K562 (cell line): ENCODE data around the gene LZTS3. TPM values are rescaled to one million over a fixed set of nuclear protein-coding genes. Genes with fewer than 3 reads are reported as not detected.

Experiments
- ATF3 ChIP-seq, 2 experiments: fragments of 450-650 bp in 1 of 2; sonication (generic) in 1 of 2; formaldehyde crosslinking in 1 of 2; IDR thresholded peaks in 1 of 2; conservative IDR thresholded peaks in 1 of 2; 2 replicates each; pipeline versions ENCODE4 v1.6.1 to v1.8.1; 2016 to 2023; ENCODE audit warnings: mild to moderate bottlenecking in 2 of 2, moderate library complexity in 2 of 2, inconsistent platforms in 1 of 2, missing genetic modification reagents in 1 of 2
- CAMTA2 ChIP-seq: fragments of 250-450 bp; sonication (Bioruptor Pico); conservative IDR thresholded peaks from 2 replicates; pipeline ENCODE4 v1.5.1; 2022
- CHD1 ChIP-seq: fragments of 200-600 bp; sonication (generic); IDR thresholded peaks from one replicate; pipeline ENCODE4 v1.6.1; 2012; ENCODE audit warnings: mild to moderate bottlenecking, moderate library complexity, low read length, inconsistent platforms
- HEY1 ChIP-seq: fragments of 250-450 bp; sonication (Bioruptor Pico); IDR thresholded peaks from 2 replicates; pipeline ENCODE4 v1.5.0; 2020; ENCODE audit warnings: mild to moderate bottlenecking, moderate library complexity, borderline replicate concordance
- RB1 ChIP-seq: fragments of 450-650 bp; IDR thresholded peaks from 2 replicates; pipeline ENCODE4 v1.6.1; 2017; ENCODE audit warnings: low read depth, mild to moderate bottlenecking
- RREB1 ChIP-seq: fragments of 250-450 bp; sonication (Bioruptor Pico); IDR thresholded peaks from 2 replicates; pipeline ENCODE4 v1.4.0; 2020
- SAFB2 ChIP-seq: fragments of 200-400 bp; formaldehyde crosslinking; IDR thresholded peaks from 2 replicates; pipeline ENCODE4 v1.6.1; 2018; ENCODE audit warnings: borderline replicate concordance, low read length, low read depth, moderate library complexity; ENCODE audit not compliant: severe bottlenecking
- TAF9B ChIP-seq: fragments of 450-650 bp; IDR thresholded peaks from 2 replicates; pipeline ENCODE4 v1.6.1; 2018; ENCODE audit warnings: mild to moderate bottlenecking; ENCODE audit not compliant: partially characterized antibody
- TEAD2 ChIP-seq: fragments of 450-650 bp; IDR thresholded peaks from 2 replicates; pipeline ENCODE4 v1.6.1; 2016; ENCODE audit warnings: missing genetic modification characterization, control low read depth, missing compliant biosample characterization
- U2AF2 ChIP-seq: fragments of 200-400 bp; formaldehyde crosslinking; optimal IDR thresholded peaks from 2 replicates; pipeline ENCODE3; 2017; ENCODE audit warnings: low read depth, mild to moderate bottlenecking, low read length
- ZBTB12 ChIP-seq: fragments of 250-450 bp; sonication (Bioruptor Pico); IDR thresholded peaks from 2 replicates; pipeline ENCODE4 v1.4.0; 2020
- ZFP91 ChIP-seq: sonication (generic); formaldehyde crosslinking; IDR thresholded peaks from 2 replicates; pipeline ENCODE4 v1.8.0; 2022; ENCODE audit warnings: mild to moderate bottlenecking, missing genetic modification reagents
- ZNF124 ChIP-seq: sonication (generic); formaldehyde crosslinking; IDR thresholded peaks from 2 replicates; pipeline ENCODE4 v1.8.1; 2022; ENCODE audit warnings: missing genetic modification reagents
- ZNF280A ChIP-seq: fragments of 450-650 bp; IDR thresholded peaks from 2 replicates; pipeline ENCODE4 v1.6.1; 2018; ENCODE audit warnings: mild to moderate bottlenecking, low read depth; ENCODE audit not compliant: partially characterized antibody
- ZNF699 ChIP-seq: fragments of 250-450 bp; sonication (Bioruptor Pico); IDR thresholded peaks from 2 replicates; pipeline ENCODE4 v1.8.0; 2021; ENCODE audit warnings: mild to moderate bottlenecking, moderate library complexity; ENCODE audit not compliant: insufficient replicate concordance
- ZNF778 ChIP-seq: fragments of 450-650 bp; formaldehyde crosslinking; IDR thresholded peaks from 2 replicates; pipeline ENCODE4 v1.4.0; 2020; ENCODE audit warnings: mild to moderate bottlenecking, moderate library complexity
- polyA plus RNA-seq, 8 experiments: library from polyadenylated mRNA; depleted of rRNA in 4 of 8; stranded (reverse) in 5 of 8; unstranded in 3 of 8; fragments of >200 nt; fragmentation: Nextera tagmentation in 2 of 8; fragmentation: Illumina TruSeq in 1 of 8; extraction: Ambion mirVana in 2 of 8; extraction: Trizol in 1 of 8; gene quantifications; 2 replicates each; pipeline versions ENCODE4 v1.2.1 to v1.2.3, GENCODE V29; 2011 to 2014; ENCODE audit warnings: inconsistent platforms in 1 of 8, missing spikeins in 1 of 8
- total RNA-seq, 7 experiments: library from RNA; depleted of rRNA in 6 of 7; stranded (reverse); fragments of >200 nt in 6 of 7; fragmentation: Illumina TruSeq in 2 of 7; extraction: Trizol in 2 of 7; gene quantifications; 2 replicates each; pipeline versions ENCODE4 v1.2.1 to v1.2.3, GENCODE V29; 2011 to 2021; ENCODE audit warnings: low replicate concordance in 1 of 7

Gene LZTS3
- total and polyA plus RNA-seq, 9 of the 15 experiments (the other 6 are each of a cell fraction or from before 2014, with no cell fraction given), result 0.07 to 2.9 (median 2.0) TPM

GRCh38 chr20:3209257-3209945, 36.1 kb upstream of the LZTS3 start, which contains the start of gene ITPA (continued):
- TF ChIP-seq ATF3 (IDR thresholded peaks at IDR 0.05) (no peak), ATF3 (CRISPR knock-in tag; conservative IDR thresholded peaks at IDR 0.05) (no peak), SAFB2 (no peak), RB1 (0 out of 2 replicates have a peak, but pooled peaks have one; percentile 3), U2AF2 (no peak), ZNF778 (CRISPR knock-in tag) (no peak), ZFP91 (no peak), ZNF124 (CRISPR knock-in tag) (no peak), ZNF699 (no peak), ZNF280A (no peak), RREB1 (CRISPR knock-in tag) (no peak), TEAD2 (no peak), ZBTB12 (CRISPR knock-in tag) (no peak), HEY1 (no peak), CHD1 (no peak), CAMTA2 (CRISPR knock-in tag) (no peak), TAF9B (peak; percentile 73)
